Fibroblast of skin of right biceps (primary cell): ENCODE measurements around the gene LRWD1.
"Not testable (repeated sequence)": the region's sequence is repeated elsewhere in the genome, so short reads cannot be mapped to it uniquely, and the experiment has no call there.

Experiments
- DNase-seq: peaks from one replicate; pipeline ENCODE4 v3.0.0-alpha.2; 2013

LRWD1 gene

GRCh38 chr7:102503141-102503540 lies 38.4 kb downstream of the LRWD1 start:
- not testable (repeated sequence) for DNase-seq

- DNase-seq = not testable (repeated sequence)
These were observed 40.8 kb downstream of the LRWD1 start for GRCh38 chr7:102505298-102506185.

GRCh38 chr7:102507410-102508088 lies 42.8 kb downstream of the LRWD1 start:
- not testable (repeated sequence) for DNase-seq

- DNase-seq = not testable (repeated sequence)
These were observed 45.8 kb downstream of the LRWD1 start for GRCh38 chr7:102510575-102510974.

GRCh38 chr7:102511860-102512522 lies 47.2 kb downstream of the LRWD1 start:
- not testable (repeated sequence) for DNase-seq

- peak; percentile 90 for DNase-seq
These were observed 47.9 kb downstream of the LRWD1 start for GRCh38 chr7:102512642-102513221.

- DNase-seq = not testable (repeated sequence)
These were observed 50.3 kb downstream of the LRWD1 start for GRCh38 chr7:102514881-102515721.

- not testable (repeated sequence) for DNase-seq
These were observed 51.1 kb downstream of the LRWD1 start for GRCh38 chr7:102515889-102516288.

- not testable (repeated sequence) for DNase-seq
These were observed 52.2 kb downstream of the LRWD1 start for GRCh38 chr7:102516951-102517350.

GRCh38 chr7:102517550-102518147 lies 52.9 kb downstream of the LRWD1 start, which contains the start of gene RASA4B:
TSS of gene RASA4B (minus strand) at chr7:102517777. CDS start at chr7:102517710, 67 bp downstream.
- peak; percentile 16 for DNase-seq

- DNase-seq = not testable (repeated sequence)
These were observed 56.0 kb downstream of the LRWD1 start for GRCh38 chr7:102520797-102521196.
